ENCODE results near the gene ACTN1.

Gene ACTN1

GRCh38 chr14:68950111-68950510, 29.0 kb downstream of the ACTN1 start:
- DNase-seq (ENCODE audit: extremely low read depth, low read depth): no peak
- TF ChIP-seq, protein P1, sequence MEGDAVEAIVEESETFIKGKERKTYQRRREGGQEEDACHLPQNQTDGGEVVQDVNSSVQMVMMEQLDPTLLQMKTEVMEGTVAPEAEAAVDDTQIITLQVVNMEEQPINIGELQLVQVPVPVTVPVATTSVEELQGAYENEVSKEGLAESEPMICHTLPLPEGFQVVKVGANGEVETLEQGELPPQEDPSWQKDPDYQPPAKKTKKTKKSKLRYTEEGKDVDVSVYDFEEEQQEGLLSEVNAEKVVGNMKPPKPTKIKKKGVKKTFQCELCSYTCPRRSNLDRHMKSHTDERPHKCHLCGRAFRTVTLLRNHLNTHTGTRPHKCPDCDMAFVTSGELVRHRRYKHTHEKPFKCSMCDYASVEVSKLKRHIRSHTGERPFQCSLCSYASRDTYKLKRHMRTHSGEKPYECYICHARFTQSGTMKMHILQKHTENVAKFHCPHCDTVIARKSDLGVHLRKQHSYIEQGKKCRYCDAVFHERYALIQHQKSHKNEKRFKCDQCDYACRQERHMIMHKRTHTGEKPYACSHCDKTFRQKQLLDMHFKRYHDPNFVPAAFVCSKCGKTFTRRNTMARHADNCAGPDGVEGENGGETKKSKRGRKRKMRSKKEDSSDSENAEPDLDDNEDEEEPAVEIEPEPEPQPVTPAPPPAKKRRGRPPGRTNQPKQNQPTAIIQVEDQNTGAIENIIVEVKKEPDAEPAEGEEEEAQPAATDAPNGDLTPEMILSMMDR (IDR thresholded peaks at IDR 0.05; ENCODE audit: low read depth, low read length): no peak

GRCh38 chr14:68949601-68949965, 29.5 kb downstream of the ACTN1 start:
- TF ChIP-seq, protein P1 (IDR thresholded peaks at IDR 0.05; ENCODE audit: low read depth, low read length): no peak
- no peak for DNase-seq (ENCODE audit: extremely low read depth, low read depth)

DNA sequence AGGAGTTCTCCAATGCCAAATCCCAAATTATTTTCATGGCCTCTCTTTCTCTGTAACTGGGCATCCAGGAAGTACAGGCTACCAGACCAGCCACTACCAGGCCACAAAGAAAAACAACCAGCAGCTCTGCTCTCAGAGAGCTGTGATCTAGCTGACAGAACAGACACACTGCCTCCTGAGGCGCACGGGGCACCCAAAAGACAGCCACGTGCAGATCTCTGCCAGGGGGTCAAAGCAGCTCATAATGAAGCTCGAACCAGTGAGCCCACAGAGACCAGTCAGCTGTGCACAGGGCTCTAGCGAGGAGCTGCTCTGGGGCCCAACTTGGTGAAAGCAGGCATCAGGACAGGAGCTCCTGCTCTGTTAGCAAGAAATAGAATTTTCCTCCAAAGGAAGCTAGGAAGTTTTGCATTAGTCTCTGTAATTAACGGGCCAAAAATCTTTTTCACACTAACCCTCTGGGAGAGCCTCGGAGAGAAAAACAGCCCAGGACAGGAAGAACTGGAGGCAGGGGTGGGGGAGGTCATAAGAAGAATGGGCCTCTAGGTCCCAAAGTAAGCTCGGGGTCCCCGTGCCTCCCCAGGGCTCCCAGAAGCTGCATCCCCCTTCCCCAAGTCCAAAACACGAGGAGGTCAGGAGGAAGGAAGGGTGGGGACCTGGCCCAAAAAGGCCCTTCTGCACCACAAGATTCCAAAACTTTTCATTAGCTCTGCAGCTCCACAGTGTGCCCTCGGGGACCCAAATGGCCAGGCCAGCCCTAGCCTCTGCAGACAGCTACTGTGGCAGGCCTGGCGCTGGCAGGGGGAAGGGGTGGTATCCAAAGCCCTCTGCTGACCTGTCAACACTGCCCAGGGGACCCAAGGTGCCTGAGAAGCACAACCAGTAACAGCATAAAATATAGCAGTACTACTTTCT, 30.2 kb downstream of the ACTN1 start:
- no peak for DNase-seq (ENCODE audit: extremely low read depth, low read depth)
- TF ChIP-seq, protein P1 (IDR thresholded peaks at IDR 0.05; ENCODE audit: low read depth, low read length): no peak

DNA sequence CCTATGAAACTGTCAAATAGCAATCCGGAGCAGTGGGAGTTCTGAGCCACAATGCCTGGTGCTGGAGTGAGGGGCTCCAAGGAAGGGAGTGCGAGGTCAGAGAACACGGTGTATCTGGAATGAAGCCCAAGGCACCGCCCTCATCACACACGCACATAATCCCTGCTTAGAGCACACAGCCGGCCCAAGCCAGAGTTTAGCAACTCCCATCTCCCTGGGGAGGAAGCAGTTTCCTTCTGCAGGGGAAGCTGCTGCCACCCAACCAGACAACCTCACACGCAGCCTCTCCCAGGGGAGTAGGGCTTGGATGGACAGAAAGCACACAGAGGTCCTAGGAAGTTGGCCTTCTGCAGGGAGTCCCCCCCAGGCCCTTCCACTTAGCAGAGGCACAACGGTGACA, 31.3 kb downstream of the ACTN1 start:
- DNase-seq (ENCODE audit: extremely low read depth, low read depth): no peak
- TF ChIP-seq, protein P1 (IDR thresholded peaks at IDR 0.05; ENCODE audit: low read depth, low read length): no peak

DNA sequence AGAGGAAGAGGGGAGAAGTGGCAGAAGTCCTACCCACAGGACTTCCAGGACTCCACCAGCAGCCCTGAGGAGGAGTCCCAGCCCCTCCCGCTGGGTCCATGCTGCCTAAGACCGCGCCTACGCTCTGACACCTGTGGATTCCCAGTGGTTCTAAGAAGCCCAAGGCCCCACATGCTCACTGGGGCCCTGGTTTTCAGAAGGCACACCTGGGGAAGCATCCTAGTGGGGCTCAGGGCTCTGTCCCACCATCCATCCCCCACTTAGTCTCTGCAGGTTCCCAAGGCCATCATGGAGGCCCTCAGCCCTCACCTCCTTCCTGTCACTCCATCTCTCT, 32.6 kb downstream of the ACTN1 start:
- DNase-seq (ENCODE audit: extremely low read depth, low read depth): no peak
- TF ChIP-seq, protein P1 (IDR thresholded peaks at IDR 0.05; ENCODE audit: low read depth, low read length): no peak

DNA sequence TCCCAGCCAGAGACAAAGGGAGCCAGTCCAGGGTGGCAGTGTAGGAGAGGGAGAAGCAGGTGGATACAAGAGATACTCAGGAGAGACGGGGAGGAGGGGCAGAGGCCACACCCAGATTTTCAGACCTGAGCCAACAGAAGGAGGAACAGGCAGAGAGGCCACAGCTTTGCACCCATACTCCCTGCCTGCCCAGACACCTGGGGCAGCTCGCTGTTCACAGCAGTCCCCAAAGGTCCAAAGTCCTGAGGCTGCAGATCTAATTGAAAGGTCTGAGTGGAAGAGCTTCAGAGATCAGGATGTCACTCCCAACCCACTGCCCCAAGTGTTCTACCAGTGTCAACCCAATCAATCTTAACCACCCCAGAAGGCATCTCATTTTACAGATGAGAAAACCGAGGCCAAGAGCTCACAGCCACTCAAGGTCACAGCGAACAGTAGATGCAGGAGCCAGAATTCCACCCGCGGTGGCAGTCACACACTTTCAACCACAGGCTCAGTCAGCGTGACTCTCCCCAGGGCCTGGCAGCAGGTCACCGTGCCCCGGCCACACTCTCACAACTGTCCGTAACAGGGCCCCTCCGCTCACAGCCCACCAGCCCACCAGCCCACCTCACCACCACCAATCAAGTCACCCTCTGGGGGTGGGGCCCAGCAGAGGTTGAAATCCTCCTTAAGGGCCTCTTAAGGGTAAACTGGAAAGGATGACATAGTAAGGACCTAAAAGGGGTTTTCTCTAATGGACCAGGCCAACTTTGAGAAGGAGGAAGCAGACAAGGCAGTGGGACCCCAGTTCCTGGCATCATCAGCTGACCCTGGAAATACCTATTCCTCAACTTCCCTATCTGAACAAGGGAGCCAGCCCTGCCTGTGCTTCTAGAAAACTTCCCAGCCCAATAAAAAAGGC, 33.3 kb downstream of the ACTN1 start:
- TF ChIP-seq, protein P1 (IDR thresholded peaks at IDR 0.05; ENCODE audit: low read depth, low read length): no peak
- DNase-seq (ENCODE audit: extremely low read depth, low read depth): no peak

DNA sequence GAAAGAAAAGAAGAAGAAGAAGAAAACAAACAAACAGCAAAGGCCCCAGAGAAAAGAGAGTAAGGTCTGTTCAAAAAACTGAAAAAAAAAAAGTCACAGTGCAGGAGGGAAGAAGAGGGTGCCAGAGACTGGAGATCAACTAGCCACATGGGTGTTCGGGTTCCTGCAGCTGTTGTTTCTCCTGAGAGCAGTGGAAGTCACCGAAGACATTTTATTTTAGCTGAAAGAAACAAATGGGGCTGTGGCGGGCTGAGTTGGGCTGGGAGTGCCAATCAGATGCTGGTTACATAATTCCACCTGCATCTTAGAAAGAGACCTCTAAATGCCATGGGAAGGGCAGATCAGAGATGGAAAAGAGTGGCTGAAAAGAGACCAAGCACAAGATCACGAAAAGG, 33.9 kb downstream of the ACTN1 start:
- TF ChIP-seq, protein P1 (IDR thresholded peaks at IDR 0.05; ENCODE audit: low read depth, low read length): no peak
- DNase-seq (ENCODE audit: extremely low read depth, low read depth): no peak

All from AG09319 (cell line).